GM18858 (cell line): ENCODE data around the gene MPLKIP.
"Not testable (repeated sequence)": the region's sequence is repeated elsewhere in the genome, so short reads cannot be mapped to it uniquely, and the experiment has no call there.

Experiments used
- ATAC-seq: cut with Tn5 transposase; IDR thresholded peaks from one replicate; pipeline ENCODE4 v1.9.1; 2021; ENCODE audit not compliant: unreplicated experiment

Gene MPLKIP

DNA sequence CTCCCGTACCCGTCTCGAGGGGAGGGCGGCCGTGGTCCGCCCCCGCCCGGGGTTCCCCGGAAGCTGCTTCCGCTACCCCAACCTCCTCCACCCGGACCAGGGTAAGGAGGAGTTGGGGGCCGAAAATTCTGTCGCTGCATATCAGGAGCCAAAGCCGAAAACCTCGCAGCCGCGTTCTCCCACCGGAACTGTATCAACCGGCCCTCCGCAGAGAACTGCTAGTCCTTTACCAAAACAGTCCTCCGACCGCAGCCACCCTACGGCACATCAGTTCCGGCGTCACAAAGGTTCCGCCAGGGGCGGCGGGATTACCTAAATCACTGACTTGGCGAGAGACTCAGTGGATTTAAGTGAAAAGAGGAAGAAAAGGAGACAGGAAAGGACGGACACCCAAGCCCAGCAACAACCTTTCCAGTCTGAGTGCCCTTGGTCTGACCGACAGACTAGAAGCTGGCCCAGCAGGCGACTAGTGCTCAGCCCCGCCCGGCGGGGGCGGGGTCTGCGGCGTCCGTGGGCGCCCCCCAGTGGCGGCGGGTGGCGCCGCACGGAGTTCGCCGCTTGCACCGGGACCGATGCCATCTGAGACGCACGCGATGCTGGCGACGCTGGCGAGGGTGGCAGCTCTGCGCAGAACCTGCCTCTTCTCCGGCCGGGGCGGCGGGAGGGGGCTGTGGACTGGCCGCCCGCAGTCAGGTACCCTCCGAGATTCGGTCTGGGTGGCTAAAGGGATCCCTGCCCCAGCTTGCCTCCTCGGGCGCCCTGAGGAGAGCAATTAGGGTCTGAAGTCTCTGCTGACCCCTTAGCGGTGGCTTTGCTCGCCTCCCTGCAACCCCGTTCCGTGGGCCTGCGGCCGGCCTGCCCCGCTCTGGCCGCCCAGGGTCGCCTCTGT is at the start of gene MPLKIP, which contains the start of gene SUGCT:
TSS of gene MPLKIP (minus strand) at position 195 of the 889 bp plus-strand sequence. CDS start at position 140, 55 bp downstream.
TSS of gene SUGCT (plus strand) at position 578 of the 889 bp plus-strand sequence.
- ATAC-seq, result peak; percentile 77

DNA sequence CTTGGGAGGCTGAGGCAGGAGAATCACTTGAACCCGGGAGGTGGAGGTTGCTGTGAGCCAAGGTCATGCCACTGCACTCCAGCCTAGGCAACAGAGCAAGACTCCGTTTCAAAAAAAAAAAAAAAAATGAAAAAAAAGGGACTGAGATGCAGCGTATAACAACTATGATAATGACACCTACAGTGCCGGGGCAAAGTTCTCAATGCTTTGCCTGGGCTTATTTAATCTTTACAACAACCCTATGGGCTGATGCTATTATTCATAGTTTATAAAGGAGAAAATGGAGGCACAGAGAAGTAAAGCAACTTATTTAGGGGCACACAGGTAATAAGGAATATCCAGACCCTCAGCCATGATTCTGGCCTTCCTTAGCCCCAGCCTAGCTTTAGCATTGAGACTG is 48.0 kb upstream of the MPLKIP start:
- ATAC-seq, result no peak

DNA sequence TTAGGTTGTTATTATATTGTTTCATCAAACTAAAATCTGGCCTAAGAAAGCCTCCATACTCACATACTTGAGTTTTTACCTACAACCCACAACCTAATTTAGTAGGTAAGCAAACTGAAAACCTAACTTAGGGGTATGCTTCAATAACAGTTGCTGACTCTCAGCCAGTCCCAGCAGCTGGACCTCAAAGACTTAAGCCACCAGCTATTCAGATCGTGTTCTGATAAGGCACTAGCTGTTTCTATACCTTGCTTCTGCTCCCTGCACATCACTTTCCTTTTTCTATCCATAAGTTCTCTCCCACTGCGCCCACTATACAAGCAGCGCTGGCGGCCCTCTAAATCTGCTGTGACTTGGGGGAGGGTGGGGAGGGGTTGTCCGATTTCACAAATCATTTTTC is 42.6 kb upstream of the MPLKIP start:
- ATAC-seq, result no peak

DNA sequence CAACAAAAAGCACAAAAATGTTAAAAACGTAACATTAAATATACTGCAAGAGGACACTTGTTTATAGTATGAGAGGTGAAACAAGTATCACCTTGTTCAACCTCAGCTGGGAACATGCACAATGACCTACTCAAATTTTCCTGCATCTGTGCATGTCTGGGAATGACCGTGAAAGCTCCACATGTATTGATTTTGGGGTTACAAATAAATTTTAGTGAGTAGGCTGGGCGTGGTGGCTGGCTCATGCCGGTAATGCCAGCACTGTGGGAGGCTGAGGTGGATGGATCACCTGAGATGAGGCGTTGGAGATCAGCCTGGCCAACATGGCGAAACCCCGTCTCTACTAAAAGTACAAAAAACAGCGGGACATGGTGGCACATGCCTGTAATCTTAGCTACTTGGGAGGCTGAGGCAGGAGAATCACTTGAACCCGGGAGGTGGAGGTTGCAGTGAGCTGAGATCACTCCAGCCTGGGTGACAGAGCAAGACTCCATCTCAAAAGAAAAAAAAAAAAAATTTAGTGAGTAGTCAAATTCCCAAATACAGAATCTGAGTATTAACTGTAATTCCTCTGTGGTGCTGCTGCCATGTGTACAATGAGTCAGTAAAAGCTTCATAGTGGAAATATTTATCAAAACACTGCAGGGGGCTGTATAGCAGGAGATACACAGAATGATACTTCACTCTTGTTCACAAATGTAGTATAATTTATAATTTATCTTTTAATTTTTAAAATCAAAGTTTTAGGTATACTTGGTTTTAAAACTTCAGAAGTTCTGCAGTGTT is 41.5 kb upstream of the MPLKIP start:
- no peak for ATAC-seq

DNA sequence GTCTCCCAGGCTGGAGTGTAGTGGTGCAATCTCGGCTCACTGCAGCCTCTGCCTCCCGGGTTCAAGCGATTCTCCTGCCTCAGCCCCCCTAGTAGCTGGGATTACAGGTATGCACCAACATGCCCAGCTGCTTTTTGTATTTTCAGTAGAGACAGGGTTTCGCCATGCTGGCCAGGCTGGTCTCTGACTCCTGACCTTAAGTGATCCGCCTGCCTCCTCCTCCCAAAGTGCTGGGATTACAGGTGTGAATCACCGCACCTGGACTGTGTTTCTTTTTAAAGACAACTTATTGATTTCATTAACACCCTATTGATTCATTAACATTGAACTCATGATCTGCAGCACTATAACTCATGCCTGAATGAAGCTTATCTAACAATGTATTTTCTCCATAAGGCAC is 40.8 kb upstream of the MPLKIP start:
- not testable (repeated sequence) for ATAC-seq

DNA sequence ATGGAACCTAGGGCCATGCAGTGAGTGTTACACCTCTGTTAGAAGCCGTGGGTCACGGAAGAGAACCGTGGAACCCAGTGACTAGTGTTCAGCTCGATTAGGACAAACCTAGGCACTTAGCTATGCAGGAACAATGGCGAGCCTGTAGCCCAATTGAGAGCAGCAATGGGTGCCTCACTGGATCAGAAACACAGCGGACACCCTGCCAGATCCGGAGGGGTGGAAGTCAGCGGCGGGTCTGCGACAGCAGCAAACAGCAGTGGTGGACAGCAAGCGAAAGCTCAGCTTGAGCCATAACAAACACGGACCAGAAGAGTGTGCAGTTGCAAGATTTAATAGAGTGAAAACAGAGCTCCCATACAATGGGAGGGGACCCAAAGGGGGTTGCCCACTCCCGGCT is 38.7 kb upstream of the MPLKIP start:
- ATAC-seq, result not testable (repeated sequence)

DNA sequence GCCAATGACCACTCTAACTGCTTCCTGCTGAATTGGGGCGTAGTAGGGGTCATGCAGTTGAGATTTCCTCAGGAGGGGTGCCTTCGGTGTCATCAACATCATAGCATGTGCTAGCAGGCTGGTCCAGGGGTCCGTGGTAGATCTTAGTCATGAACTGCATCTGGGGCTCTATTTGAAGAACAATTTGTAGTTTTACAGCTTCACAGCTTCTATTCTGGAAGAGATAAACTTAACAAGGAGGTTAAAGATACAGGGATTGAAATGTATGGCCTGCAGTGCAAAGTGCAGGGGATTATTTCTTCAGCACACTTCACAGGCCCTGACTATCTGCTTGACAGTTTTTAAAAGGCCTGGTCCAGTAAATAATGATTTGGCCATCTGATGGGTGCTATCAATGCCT is 33.8 kb upstream of the MPLKIP start:
- not testable (repeated sequence) for ATAC-seq

DNA sequence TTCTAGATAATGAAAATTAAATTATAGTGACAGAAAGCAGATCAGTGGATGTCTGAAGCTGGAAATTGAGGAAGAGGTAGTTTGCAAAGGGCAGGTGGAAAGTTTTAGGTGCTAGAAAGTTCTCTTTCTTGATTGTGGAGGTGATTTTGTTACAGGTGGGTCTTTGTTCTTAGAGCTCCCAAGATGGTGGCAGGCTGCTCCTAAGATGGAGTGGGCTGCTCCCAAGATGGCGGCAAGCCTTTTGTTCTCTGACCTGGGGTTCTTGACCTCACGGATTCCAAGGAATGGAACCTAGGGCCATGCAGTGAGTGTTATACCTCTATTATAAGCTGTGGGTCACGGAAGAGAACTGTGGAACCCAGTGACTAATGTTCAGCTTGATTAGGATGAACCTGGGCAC is 32.9 kb upstream of the MPLKIP start:
- no peak for ATAC-seq

DNA sequence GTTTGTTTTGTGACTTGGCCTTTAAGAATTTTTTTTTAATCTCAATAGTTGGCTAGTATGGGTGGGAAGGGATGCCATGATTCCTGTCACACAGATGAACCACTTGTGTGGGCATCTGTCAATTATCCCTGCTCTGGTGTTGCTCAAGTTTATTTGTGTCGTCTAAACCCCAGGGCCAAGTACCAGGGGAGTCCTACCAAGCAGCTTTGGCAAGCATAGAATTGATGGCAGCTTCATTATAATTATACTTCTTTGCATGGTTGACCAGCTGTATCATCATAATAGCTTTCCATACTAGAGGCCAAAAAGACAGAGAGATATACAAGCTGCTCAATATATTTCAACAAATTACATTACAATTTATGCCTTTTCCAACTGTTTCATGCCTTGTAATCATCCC is 30.8 kb upstream of the MPLKIP start:
- ATAC-seq, result no peak

DNA sequence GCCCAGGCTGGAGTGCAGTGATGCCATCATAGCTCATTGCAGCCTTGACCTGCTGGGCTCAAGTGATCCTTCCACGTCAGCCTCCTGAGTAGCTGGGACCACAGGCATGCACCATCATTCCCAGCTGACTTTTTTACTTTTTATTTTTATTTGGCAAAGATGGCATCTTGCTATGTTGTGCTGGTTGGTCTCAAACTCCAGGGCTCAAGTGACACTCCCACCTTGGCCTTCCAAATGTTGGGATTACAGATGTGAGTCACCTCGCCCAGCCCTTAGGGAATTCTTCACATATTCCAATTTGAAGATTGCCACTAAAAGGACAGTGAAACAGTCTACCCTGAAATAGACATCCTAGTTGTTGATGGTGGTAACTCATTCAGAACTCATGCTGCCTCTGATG is 28.1 kb upstream of the MPLKIP start:
- no peak for ATAC-seq

DNA sequence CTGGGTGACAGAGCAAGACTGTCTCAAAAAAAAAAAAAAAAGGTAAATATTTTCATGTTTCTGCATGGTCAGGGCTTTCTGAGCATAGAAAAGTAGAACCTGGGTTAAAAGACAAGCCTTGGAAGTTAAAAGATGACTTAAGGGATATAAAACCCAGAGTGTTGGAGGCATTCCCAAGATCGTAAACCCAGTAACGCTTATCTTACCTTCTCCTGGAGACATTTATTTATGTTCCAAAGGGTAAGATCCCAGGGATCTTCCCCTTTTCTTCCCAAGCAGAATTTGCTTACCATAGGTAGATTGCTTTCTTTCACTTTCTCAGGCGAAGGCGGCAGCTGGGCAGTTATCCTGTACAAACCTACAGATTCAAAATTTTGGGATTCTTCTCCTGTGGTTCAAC is 22.6 kb upstream of the MPLKIP start:
- ATAC-seq, result no peak

DNA sequence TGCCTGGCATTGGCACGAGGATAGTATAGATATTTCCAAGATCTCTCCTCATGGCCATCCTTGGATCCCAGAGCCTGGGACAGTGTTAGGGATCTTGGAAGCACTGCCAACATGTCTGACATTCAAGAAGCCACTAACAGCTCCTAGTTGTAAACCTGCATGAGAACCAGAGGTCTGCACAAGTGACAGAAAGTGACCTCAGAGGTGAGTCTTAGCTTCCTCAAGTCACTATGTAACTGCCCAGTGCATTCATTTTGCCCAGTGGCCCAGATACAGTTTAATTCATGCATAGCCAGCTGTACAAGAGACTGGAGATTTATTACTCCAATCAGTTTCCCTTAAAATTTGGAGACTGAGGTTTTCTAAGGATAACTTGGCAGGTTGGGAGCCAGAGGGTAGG is 17.1 kb upstream of the MPLKIP start:
- no peak for ATAC-seq

DNA sequence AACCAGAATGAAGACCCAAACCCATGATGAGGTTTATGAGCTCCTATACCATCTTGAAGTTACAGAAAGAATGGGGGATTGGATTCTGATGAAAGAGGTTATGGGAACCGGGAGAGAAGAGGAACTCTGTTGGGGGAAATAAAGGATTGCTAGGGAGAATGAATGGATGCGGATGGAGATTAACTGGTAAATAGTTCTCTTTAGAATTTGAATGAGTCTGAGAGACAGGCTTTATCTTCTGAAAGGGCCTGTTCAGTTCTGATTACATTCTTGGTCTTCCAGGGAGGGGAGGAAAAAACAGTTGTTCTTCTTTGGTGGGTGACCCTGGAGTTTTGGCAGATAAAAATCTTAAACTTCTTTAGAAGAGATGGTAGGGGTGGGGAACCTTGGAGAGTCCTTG is 14.2 kb upstream of the MPLKIP start:
- ATAC-seq, result no peak

DNA sequence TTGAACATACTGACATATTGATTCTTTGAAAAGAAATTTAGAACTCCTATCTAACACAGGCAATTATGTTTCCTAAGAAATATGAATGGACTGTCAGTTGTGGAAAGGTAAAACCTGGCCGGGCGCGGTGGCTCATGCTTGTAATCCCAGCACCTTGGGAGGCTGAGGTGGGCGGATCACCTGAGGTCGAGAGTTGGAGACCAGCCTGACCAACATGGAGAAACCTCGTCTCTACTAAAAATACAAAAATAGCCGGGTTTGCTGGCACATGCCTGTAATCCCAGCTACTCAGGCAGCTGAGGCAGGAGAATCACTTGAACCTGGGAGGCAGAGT is 13.8 kb upstream of the MPLKIP start:
- ATAC-seq, result not testable (repeated sequence)

DNA sequence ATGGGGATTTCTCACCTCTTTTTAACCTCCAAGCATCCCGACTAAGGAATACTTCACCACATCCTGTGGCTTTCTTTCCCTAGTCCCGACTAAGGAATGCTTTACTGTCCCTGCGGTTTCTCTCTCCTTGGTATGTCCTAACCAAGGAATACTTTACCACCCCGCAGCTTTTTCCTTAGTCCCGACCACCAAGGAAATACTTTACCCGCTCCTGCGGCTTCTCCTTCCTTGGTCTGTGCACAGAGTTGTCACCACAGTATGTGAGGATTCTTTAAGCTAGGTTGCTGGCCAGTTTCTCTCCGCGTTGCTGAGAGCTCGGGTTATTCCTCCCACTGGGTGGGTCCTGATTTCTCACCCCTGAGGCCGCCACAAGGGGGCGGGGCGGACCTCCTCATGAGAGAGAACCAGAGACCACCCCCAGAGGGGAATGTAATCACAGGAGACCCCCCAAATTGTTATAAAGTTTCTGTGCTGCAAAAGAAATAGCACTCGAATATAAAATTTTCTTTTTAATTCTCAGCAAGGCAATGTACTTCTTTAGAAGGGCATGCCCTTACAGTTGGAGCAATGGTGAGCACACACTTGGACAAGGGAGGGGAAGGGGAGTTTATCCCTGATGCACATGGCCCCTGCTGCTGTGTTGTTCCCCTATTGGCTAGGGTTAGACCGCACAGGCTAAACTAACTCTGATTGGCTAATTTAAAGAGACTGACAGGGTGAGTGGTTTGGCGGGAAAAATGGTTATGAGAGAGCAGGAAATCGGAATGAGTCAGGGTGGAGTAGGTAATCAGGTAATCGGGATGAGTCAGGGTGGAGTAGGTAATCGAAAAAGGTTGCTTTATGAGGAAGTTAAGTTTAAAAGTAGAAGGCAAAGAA is 13.2 kb upstream of the MPLKIP start:
- ATAC-seq, result no peak

DNA sequence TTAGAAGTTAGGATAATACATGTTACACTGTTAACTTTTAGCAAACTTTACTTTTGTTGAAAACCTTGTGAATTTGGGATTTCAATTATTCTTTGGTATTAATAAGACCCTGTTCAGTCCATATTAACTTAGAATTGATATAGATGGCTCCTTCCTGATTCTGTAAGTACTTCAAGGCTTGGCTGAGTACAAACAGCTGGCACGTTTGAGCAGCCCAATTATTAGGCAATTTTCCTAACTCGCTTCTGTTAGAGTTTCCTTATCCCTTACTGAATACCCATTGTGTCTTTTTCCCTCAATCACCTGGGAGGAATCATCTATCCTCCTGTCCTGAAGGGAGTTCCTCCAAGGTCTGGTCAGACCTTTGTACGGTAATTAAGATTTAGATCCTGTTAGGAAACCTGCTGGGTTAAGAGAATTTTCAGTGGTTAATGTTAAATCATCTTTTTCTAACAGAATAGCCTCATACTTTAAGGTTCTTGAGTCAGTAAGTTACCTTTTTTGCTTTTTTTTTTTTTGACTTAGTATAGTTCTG is 11.2 kb upstream of the MPLKIP start:
- not testable (repeated sequence) for ATAC-seq

DNA sequence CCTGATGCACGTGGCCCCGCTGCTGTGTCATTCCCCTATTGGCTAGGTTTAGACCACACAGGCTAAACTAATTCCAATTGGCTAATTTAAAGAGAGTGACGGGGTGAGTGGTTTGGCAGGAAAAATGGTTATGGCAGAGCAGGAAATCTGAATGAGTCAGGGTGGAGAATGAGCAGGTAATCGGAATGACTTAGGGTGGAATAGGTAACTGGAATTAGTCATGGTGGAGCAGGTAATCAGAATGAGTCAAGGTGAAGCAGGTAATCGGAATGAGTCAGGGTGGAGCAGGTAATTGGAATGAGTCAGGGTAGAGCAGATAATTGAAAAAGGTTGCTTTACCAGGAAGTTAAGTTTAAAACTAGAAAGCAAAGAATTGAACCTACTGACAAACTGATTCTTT is 7.5 kb upstream of the MPLKIP start:
- not testable (repeated sequence) for ATAC-seq

DNA sequence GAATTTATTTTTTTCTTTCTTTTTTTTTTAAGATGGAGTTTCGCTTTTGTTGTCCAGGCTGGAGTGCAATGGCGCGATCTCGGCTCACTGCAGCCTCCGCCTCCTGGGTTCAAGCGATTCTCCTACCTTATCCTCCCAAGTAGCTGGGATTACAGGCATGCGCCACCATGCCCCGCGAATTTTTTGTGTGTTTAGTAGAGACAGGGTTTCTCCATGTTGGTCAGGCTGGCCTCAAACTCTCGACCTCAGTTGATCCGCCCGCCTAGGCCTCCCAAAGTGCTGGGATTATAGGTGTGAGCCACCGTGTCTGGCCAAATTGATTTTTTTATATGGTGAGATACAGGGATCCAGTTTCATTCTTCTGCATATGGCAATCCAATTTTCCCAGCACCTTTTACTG is 5.5 kb upstream of the MPLKIP start:
- ATAC-seq, result not testable (repeated sequence)

DNA sequence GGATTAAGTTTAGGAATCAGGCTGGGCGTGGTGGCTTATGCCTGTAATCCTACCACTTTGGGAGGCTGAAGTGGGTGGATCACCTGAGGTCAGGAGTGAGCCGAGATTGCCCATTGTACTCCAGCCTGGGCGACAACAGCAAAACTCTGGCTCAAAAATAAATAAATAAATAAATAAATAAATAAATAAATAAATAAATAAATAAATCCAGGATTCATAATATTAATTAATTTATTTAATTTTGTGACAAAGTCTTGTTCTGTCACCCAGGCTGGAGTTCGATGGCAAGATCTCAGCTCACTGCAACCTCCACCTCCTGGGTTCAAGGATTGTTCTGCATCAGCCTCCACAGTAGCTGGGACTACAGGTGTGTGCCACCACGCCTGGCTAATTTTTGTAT is 4.6 kb upstream of the MPLKIP start:
- no peak for ATAC-seq

DNA sequence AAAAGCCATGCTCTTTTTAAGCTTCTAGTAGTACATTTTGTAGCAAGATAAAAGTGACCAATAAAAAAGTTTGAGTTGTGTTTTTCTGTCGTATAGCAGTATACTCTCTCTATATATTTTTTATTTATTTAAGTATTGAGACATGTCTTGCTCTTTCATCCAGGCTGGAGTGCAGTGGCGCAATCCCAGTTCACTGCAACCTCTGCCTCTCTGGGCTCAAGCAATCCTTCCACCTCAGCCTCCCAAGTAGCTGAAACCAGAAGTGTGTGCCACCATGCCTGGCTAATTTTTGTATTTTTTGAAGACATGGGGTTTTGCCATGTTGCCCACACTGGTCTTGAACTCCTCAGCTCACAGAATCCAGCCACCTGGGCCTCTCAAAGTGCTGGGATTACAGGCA is 3.1 kb upstream of the MPLKIP start:
- ATAC-seq, result no peak

DNA sequence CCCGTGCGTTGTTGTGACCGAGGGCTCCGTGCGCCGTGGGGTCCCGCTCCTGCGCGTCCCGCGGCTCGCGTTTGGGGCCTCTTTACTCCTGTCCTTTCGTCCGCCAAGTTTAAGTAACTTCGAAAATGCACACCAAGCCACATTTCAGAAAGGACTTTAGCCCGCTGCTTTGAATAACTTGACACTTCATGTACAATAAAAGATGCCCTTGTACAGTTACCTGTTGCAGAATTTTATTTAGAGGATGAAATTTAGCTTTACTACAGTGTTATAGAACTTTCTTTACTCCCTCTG is 842 bp upstream of the MPLKIP start:
- no peak for ATAC-seq
